ENCODE data around the gene PROX1. TPM values are rescaled to one million over a fixed set of nuclear protein-coding genes. Genes with fewer than 3 reads are reported as not detected.

The PROX1 gene
- polyA plus RNA-seq, 3 donors: 0.07 TPM; not detected in 2

GRCh38 chr1:213985209-213986019 is 2.4 kb upstream of the PROX1 start:
- Histone ChIP-seq H3K4me1 (ENCODE audit: control insufficient read depth in 1 of 2, insufficient read depth in 2 of 2, low read length in 2 of 2) (peaks cover 16 to 17% of the 10 kb centered on the region in 2 donors), H4K20me1 (ENCODE audit: insufficient read depth, low read length) (no peaks in the 10 kb centered on the region), H3K36me3 (replicated peaks in 1 of 2; ENCODE audit: control insufficient read depth in 1 of 2, insufficient read depth in 2 of 2, low read length in 2 of 2) (no peaks in the 10 kb centered on the region), H3K79me2 (ENCODE audit: insufficient read depth, low read length) (no peaks in the 10 kb centered on the region), H3K27ac (ENCODE audit: low read depth in 1 of 2, low read length in 2 of 2) (no peak overlapping the region), H3K4me2 (replicated peaks; ENCODE audit: extremely low read depth, low read length, poor library complexity, severe bottlenecking) (no peak overlapping the region), H3K9ac (ENCODE audit: insufficient read depth, low read length, poor library complexity, severe bottlenecking) (no peak overlapping the region), H3K4me3 (replicated peaks in 1 of 3; ENCODE audit: low read depth in 2 of 3, low read length in 3 of 3) (no peak overlapping the region), H3K9me3 (replicated peaks in 1 of 2; ENCODE audit: control insufficient read depth in 1 of 2, insufficient read depth in 1 of 2, low read length in 2 of 2) (peaks cover 14 to 67% of the 10 kb centered on the region in 2 donors), H2AFZ (ENCODE audit: insufficient read depth, low read depth, low read length, poor library complexity, severe bottlenecking) (no peak overlapping the region), H3K27me3 (ENCODE audit: control insufficient read depth in 2 of 2, insufficient read depth in 2 of 2, low read length in 2 of 2) (peaks cover 86 to 95% of the 10 kb centered on the region in 2 donors)
- Mint-ChIP-seq H3K4me3 (peak overlapping the region in 1 of 2 donors; percentile 36), H3K9me3 (peaks cover 8 to 48% (median 45%) of the 10 kb centered on the region in 7 donors), H3K27ac (no peak overlapping the region), H3K27me3 (ENCODE audit: low read depth in 3 of 3) (peaks cover 96 to 98% (median 97%) of the 10 kb centered on the region in 3 donors), H3K36me3 (peaks cover 4 to 18% of the 10 kb centered on the region in 2 donors), H3K4me1 (peaks cover 33% of the 10 kb centered on the region)
- no peak for DNase-seq
- 3% methylated on average over 47 of the region's 52 CpGs for WGBS (ENCODE audit: insufficient coverage)
- intact Hi-C loops (cut with micrococcal nuclease): no loop called here
- TF ChIP-seq CTCF (IDR thresholded peaks at IDR 0.05): no peak

- Histone ChIP-seq H3K27me3 (ENCODE audit: control insufficient read depth in 2 of 2, insufficient read depth in 2 of 2, low read length in 2 of 2) (peaks cover 83 to 95% of the 10 kb centered on the region in 2 donors), H3K4me1 (ENCODE audit: control insufficient read depth in 1 of 2, insufficient read depth in 2 of 2, low read length in 2 of 2) (peaks cover 16 to 17% of the 10 kb centered on the region in 2 donors), H3K9ac (ENCODE audit: insufficient read depth, low read length, poor library complexity, severe bottlenecking) (no peak overlapping the region), H3K79me2 (ENCODE audit: insufficient read depth, low read length) (no peaks in the 10 kb centered on the region), H2AFZ (ENCODE audit: insufficient read depth, low read depth, low read length, poor library complexity, severe bottlenecking) (no peak overlapping the region), H3K4me3 (replicated peaks in 1 of 3; ENCODE audit: low read depth in 2 of 3, low read length in 3 of 3) (no peak overlapping the region), H4K20me1 (ENCODE audit: insufficient read depth, low read length) (no peaks in the 10 kb centered on the region), H3K36me3 (replicated peaks in 1 of 2; ENCODE audit: control insufficient read depth in 1 of 2, insufficient read depth in 2 of 2, low read length in 2 of 2) (no peaks in the 10 kb centered on the region), H3K9me3 (replicated peaks in 1 of 2; ENCODE audit: control insufficient read depth in 1 of 2, insufficient read depth in 1 of 2, low read length in 2 of 2) (peaks cover 14 to 59% of the 10 kb centered on the region in 2 donors), H3K4me2 (replicated peaks; ENCODE audit: extremely low read depth, low read length, poor library complexity, severe bottlenecking) (no peak overlapping the region), H3K27ac (ENCODE audit: low read depth in 1 of 2, low read length in 2 of 2) (no peak overlapping the region)
- no peak for DNase-seq
- Mint-ChIP-seq H3K4me1 (peaks cover 33% of the 10 kb centered on the region), H3K4me3 (peak overlapping the region in 1 of 2 donors; percentile 84), H3K27me3 (ENCODE audit: low read depth in 3 of 3) (peaks cover 93 to 97% (median 96%) of the 10 kb centered on the region in 3 donors), H3K27ac (peak overlapping the region in 1 of 7 donors; percentile 16), H3K36me3 (peaks cover 4 to 18% of the 10 kb centered on the region in 2 donors), H3K9me3 (peaks cover 8 to 44% (median 40%) of the 10 kb centered on the region in 7 donors)
- TF ChIP-seq CTCF (IDR thresholded peaks at IDR 0.05): no peak
- 3% methylated on average over 8 of the region's 31 CpGs for WGBS (ENCODE audit: insufficient coverage)
- intact Hi-C loops (cut with micrococcal nuclease): no loop called here
Measured at GRCh38 chr1:213986020-213986924, 1.5 kb upstream of the PROX1 start.

Measured in CD14-positive monocyte (primary cell).